DMS79 (cell line): ENCODE results near the gene ZNF138.
"Not testable (repeated sequence)": the region's sequence is repeated elsewhere in the genome, so short reads cannot be mapped to it uniquely, and the experiment has no call there.

Experiments used
- DNase-seq: peaks from one replicate; lab custom pipeline; 2025; lab: John Stamatoyannopoulos, UW

The ZNF138 gene

GRCh38 chr7:64794171-64794844 lies at the start of gene ZNF138:
Gene ZNF138 (plus strand): TSS chr7:64794428. CDS start chr7:64794569, 141 bp downstream.
- peak; percentile 97 for DNase-seq

GRCh38 chr7:64744680-64745079 lies 49.5 kb upstream of the ZNF138 start:
- DNase-seq, result no peak

- DNase-seq, result no peak
Observed at GRCh38 chr7:64747802-64748201, 46.4 kb upstream of the ZNF138 start.

GRCh38 chr7:64753032-64753431 lies 41.2 kb upstream of the ZNF138 start:
- DNase-seq, result no peak

GRCh38 chr7:64755865-64756264 lies 38.4 kb upstream of the ZNF138 start:
- DNase-seq, result no peak

GRCh38 chr7:64758151-64758550 lies 36.1 kb upstream of the ZNF138 start:
- DNase-seq, result no peak

- no peak for DNase-seq
Observed at GRCh38 chr7:64768824-64769223, 25.4 kb upstream of the ZNF138 start.

- DNase-seq, result no peak
Observed at GRCh38 chr7:64774204-64774842, 19.9 kb upstream of the ZNF138 start.

- no peak for DNase-seq
Observed at GRCh38 chr7:64775289-64775688, 18.9 kb upstream of the ZNF138 start.

- DNase-seq, result not testable (repeated sequence)
Observed at GRCh38 chr7:64784842-64785241, 9.4 kb upstream of the ZNF138 start.

GRCh38 chr7:64787295-64787694 lies 6.9 kb upstream of the ZNF138 start:
- no peak for DNase-seq

GRCh38 chr7:64789241-64789640 lies 5.0 kb upstream of the ZNF138 start:
- not testable (repeated sequence) for DNase-seq

GRCh38 chr7:64793106-64793755 lies 997 bp upstream of the ZNF138 start:
- no peak for DNase-seq

GRCh38 chr7:64795176-64795575 lies 948 bp downstream of the ZNF138 start:
- no peak for DNase-seq

- not testable (repeated sequence) for DNase-seq
Observed at GRCh38 chr7:64799169-64799568, 4.9 kb downstream of the ZNF138 start.

- DNase-seq, result no peak
Observed at GRCh38 chr7:64802699-64803098, 8.5 kb downstream of the ZNF138 start.

GRCh38 chr7:64807731-64808365 lies 13.6 kb downstream of the ZNF138 start:
- DNase-seq, result no peak

GRCh38 chr7:64811767-64812166 lies 17.5 kb downstream of the ZNF138 start:
- no peak for DNase-seq

- DNase-seq, result no peak
Observed at GRCh38 chr7:64830926-64831325, 36.7 kb downstream of the ZNF138 start.

GRCh38 chr7:64832136-64832535 lies 37.9 kb downstream of the ZNF138 start:
- DNase-seq, result no peak

- DNase-seq, result no peak
Observed at GRCh38 chr7:64834989-64835388, 40.8 kb downstream of the ZNF138 start.

- not testable (repeated sequence) for DNase-seq
Observed at GRCh38 chr7:64835856-64836255, 41.6 kb downstream of the ZNF138 start.

- DNase-seq, result not testable (repeated sequence)
Observed at GRCh38 chr7:64838051-64838450, 43.8 kb downstream of the ZNF138 start.
